Sigmoid colon (tissue), 4 donors: ENCODE results near the gene TEX261.

Source experiments
- EP300 ChIP-seq, 4 donors: sonication (generic); formaldehyde crosslinking; IDR thresholded peaks; one replicate each; pipeline ENCODE4 v1.6.1; 2017; ENCODE audit warnings: antibody characterized with exemption in 4 of 4
- POLR2A ChIP-seq, 2 donors: fragments of 450-650 bp; IDR thresholded peaks; one replicate each; pipeline ENCODE4 v1.6.1; 2016; ENCODE audit warnings: antibody characterized with exemption in 2 of 2, mild to moderate bottlenecking in 2 of 2, moderate library complexity in 2 of 2
- POLR2AphosphoS5 ChIP-seq, 4 donors: sonication (generic); formaldehyde crosslinking; IDR thresholded peaks; one replicate each; pipeline ENCODE4 v1.6.1; 2017; ENCODE audit warnings: antibody characterized with exemption in 4 of 4
- TF ChIP-seq, protein P1 (sequence below), 4 experiments: fragments of 450-650 bp in 3 of 4; fragments of 200-600 bp in 1 of 4; IDR thresholded peaks; one replicate each; pipeline ENCODE4 v1.5.1; 2016 to 2019; ENCODE audit warnings: antibody characterized with exemption in 4 of 4, mild to moderate bottlenecking in 3 of 4, moderate library complexity in 2 of 4

- TF ChIP-seq POLR2A (IDR thresholded peaks at IDR 0.05) (no peak), POLR2AphosphoS5 (IDR thresholded peaks at IDR 0.05) (no peak), EP300 (IDR thresholded peaks at IDR 0.05) (no peak)
- TF ChIP-seq, protein P1, sequence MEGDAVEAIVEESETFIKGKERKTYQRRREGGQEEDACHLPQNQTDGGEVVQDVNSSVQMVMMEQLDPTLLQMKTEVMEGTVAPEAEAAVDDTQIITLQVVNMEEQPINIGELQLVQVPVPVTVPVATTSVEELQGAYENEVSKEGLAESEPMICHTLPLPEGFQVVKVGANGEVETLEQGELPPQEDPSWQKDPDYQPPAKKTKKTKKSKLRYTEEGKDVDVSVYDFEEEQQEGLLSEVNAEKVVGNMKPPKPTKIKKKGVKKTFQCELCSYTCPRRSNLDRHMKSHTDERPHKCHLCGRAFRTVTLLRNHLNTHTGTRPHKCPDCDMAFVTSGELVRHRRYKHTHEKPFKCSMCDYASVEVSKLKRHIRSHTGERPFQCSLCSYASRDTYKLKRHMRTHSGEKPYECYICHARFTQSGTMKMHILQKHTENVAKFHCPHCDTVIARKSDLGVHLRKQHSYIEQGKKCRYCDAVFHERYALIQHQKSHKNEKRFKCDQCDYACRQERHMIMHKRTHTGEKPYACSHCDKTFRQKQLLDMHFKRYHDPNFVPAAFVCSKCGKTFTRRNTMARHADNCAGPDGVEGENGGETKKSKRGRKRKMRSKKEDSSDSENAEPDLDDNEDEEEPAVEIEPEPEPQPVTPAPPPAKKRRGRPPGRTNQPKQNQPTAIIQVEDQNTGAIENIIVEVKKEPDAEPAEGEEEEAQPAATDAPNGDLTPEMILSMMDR (IDR thresholded peaks at IDR 0.05), result no peak
These were observed 38.5 kb downstream of the TEX261 start for GRCh38 chr2:70956141-70956540.
